K562 (cell line): Measurements from ENCODE around the gene YAE1. TPM values are rescaled to one million over a fixed set of nuclear protein-coding genes. Genes with fewer than 3 reads are reported as not detected.

Experiments
- ATF1 ChIP-seq, 2 experiments: fragments of 450-650 bp in 1 of 2; IDR thresholded peaks; 2 replicates each; pipeline ENCODE4 v1.6.1; 2016; ENCODE audit warnings: missing compliant biosample characterization in 1 of 2, missing genetic modification characterization in 1 of 2
- BRD9 ChIP-seq: fragments of 450-650 bp; IDR thresholded peaks from 2 replicates; pipeline ENCODE4 v1.6.1; 2018; ENCODE audit warnings: low read depth; ENCODE audit not compliant: partially characterized antibody
- FOXJ2 ChIP-seq: fragments of 200-800 bp; sonication (Bioruptor generic); IDR thresholded peaks from 2 replicates; pipeline ENCODE4 v1.6.1; 2016; ENCODE audit warnings: missing genetic modification characterization, missing compliant biosample characterization
- PRMT5 ChIP-seq: sonication (generic); formaldehyde crosslinking; IDR thresholded peaks from 2 replicates; pipeline ENCODE4 v1.5.0; 2020; ENCODE audit warnings: missing genetic modification reagents
- TAL1 ChIP-seq: fragments of 450-650 bp; IDR thresholded peaks from 2 replicates; pipeline ENCODE4 v1.6.1; 2016; ENCODE audit warnings: mild to moderate bottlenecking
- TRIM24 ChIP-seq, 2 experiments: fragments of 450-650 bp; IDR thresholded peaks; 2 replicates each; pipeline ENCODE4 v1.6.1; 2016
- ZFPM2 ChIP-seq: fragments of 250-450 bp; sonication (Bioruptor Pico); IDR thresholded peaks from 2 replicates; pipeline ENCODE4 v1.5.1; 2022; ENCODE audit warnings: mild to moderate bottlenecking
- ZNF592 ChIP-seq: fragments of 450-650 bp; IDR thresholded peaks from 2 replicates; pipeline ENCODE4 v1.6.1; 2017; ENCODE audit warnings: antibody characterized with exemption, mild to moderate bottlenecking
- polyA plus RNA-seq, 8 experiments: library from polyadenylated mRNA; depleted of rRNA in 4 of 8; stranded (reverse) in 5 of 8; unstranded in 3 of 8; fragments of >200 nt; fragmentation: Nextera tagmentation in 2 of 8; fragmentation: Illumina TruSeq in 1 of 8; extraction: Ambion mirVana in 2 of 8; extraction: Trizol in 1 of 8; gene quantifications; 2 replicates each; pipeline versions ENCODE4 v1.2.1 to v1.2.3, GENCODE V29; 2011 to 2014; ENCODE audit warnings: inconsistent platforms in 1 of 8, missing spikeins in 1 of 8
- total RNA-seq, 7 experiments: library from RNA; depleted of rRNA in 6 of 7; stranded (reverse); fragments of >200 nt in 6 of 7; fragmentation: Illumina TruSeq in 2 of 7; extraction: Trizol in 2 of 7; gene quantifications; 2 replicates each; pipeline versions ENCODE4 v1.2.1 to v1.2.3, GENCODE V29; 2011 to 2021; ENCODE audit warnings: low replicate concordance in 1 of 7
- TF ChIP-seq, protein P1 (sequence below), 2 experiments: fragments of 450-650 bp in 1 of 2; IDR thresholded peaks; 2 replicates each; pipeline ENCODE4 v1.6.1; 2011 to 2017; ENCODE audit warnings: low read depth in 2 of 2, antibody characterized with exemption in 1 of 2, borderline replicate concordance in 1 of 2, low read length in 1 of 2, mild to moderate bottlenecking in 1 of 2, mixed read lengths in 1 of 2; ENCODE audit not compliant: control insufficient read depth in 1 of 2

The YAE1 gene
- total and polyA plus RNA-seq, 9 of the 15 experiments (the other 6 are each of a cell fraction or from before 2014, with no cell fraction given), result 15.2 to 63.4 (median 30.1) TPM

GRCh38 chr7:39614299-39614698, 48.1 kb downstream of the YAE1 start (continued):
- TF ChIP-seq, protein P1, sequence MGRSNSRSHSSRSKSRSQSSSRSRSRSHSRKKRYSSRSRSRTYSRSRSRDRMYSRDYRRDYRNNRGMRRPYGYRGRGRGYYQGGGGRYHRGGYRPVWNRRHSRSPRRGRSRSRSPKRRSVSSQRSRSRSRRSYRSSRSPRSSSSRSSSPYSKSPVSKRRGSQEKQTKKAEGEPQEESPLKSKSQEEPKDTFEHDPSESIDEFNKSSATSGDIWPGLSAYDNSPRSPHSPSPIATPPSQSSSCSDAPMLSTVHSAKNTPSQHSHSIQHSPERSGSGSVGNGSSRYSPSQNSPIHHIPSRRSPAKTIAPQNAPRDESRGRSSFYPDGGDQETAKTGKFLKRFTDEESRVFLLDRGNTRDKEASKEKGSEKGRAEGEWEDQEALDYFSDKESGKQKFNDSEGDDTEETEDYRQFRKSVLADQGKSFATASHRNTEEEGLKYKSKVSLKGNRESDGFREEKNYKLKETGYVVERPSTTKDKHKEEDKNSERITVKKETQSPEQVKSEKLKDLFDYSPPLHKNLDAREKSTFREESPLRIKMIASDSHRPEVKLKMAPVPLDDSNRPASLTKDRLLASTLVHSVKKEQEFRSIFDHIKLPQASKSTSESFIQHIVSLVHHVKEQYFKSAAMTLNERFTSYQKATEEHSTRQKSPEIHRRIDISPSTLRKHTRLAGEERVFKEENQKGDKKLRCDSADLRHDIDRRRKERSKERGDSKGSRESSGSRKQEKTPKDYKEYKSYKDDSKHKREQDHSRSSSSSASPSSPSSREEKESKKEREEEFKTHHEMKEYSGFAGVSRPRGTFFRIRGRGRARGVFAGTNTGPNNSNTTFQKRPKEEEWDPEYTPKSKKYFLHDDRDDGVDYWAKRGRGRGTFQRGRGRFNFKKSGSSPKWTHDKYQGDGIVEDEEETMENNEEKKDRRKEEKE (IDR thresholded peaks at IDR 0.05; ENCODE audit: borderline replicate concordance in 1 of 2, control insufficient read depth in 1 of 2, low read depth in 2 of 2, low read length in 1 of 2), result no peak
- TF ChIP-seq FOXJ2 (tag), result no peak
- no peak for TF ChIP-seq PRMT5 (CRISPR knock-in tag)
- TF ChIP-seq TAL1, result peak; percentile 51; the same call in 1 of the 2 replicates
- no peak for TF ChIP-seq ZFPM2 (CRISPR knock-in tag)
- TF ChIP-seq BRD9, result no peak
- no peak for TF ChIP-seq ATF1 (CRISPR knock-in tag; IDR thresholded peaks at IDR 0.05)
- no peak for TF ChIP-seq ATF1 (tag; IDR thresholded peaks at IDR 0.05)
- no peak; the same call in 1 of the 2 replicates for TF ChIP-seq ZNF592
- no peak for TF ChIP-seq TRIM24 (IDR thresholded peaks at IDR 0.05)
